Activated T-helper 1 cell treated with anti-CD3 and anti-CD28 coated beads, Interleukin-12 subunit alpha, Interleukin-12 subunit beta, Interleukin-2, Interleukin-4 antibody, amounts not matched to agents 30 ng/mL and 10 ng/mL and 1 ng/mL, durations not matched to agents 14 hours and 24 hours and 36 hours (primary cell): ENCODE results near the gene TMSB4Y. TPM values are rescaled to one million over a fixed set of nuclear protein-coding genes. Genes with fewer than 3 reads are reported as not detected.

Source experiments
- total RNA-seq: library from RNA; stranded (reverse); gene quantifications from 2 replicates; pipeline ENCODE4 v1.2.3, GENCODE V29; 2022

The TMSB4Y gene
- total RNA-seq, 1 donor from 2014 or later: 0.54 TPM

Other genes with a start within 250 kb of the TMSB4Y start
- 22.1 and 25.4 TPM in 2 replicates for gene UTY, start 223.9 kb upstream of the TMSB4Y start, total RNA-seq